ENCODE data around the gene SMAD3. TPM values are rescaled to one million over a fixed set of nuclear protein-coding genes. Genes with fewer than 3 reads are reported as not detected.
A peak's percentile ranks its signal among the peaks of the same experiment; 100 is the strongest.

SMAD3 gene
- total RNA-seq, 1 donor from 2014 or later: 12.5 TPM

GRCh38 chr15:67181221-67181639 lies 115.8 kb downstream of the SMAD3 start:
- H3K27ac ChIP-seq: no peak overlapping the region
- H3K79me2 ChIP-seq (ENCODE audit: low read depth): no peaks in the 10 kb centered on the region
- no peaks in the 10 kb centered on the region for H3K36me3 ChIP-seq
- Mint-ChIP-seq H3K36me3 (peaks cover 47% of the 10 kb centered on the region), H3K27ac (no peak overlapping the region), H3K4me1 (peaks cover 15% of the 10 kb centered on the region), H3K4me3 (no peak overlapping the region), H3K27me3 (ENCODE audit: insufficient read depth, low read depth) (peaks cover 2% of the 10 kb centered on the region), H3K9me3 (no peaks in the 10 kb centered on the region)
- H2AFZ ChIP-seq (replicated peaks): no peak overlapping the region
- H3K4me1 ChIP-seq: peaks cover 7% of the 10 kb centered on the region
- no peaks in the 10 kb centered on the region for H3F3A ChIP-seq (ENCODE audit: low read depth)
- H3K9me3 ChIP-seq (ENCODE audit: low read depth): no peaks in the 10 kb centered on the region
- no peak for TF ChIP-seq EZH2 (IDR thresholded peaks at IDR 0.05)
- no peak for TF ChIP-seq EZH2phosphoT487 (IDR thresholded peaks at IDR 0.05)
- no peak for TF ChIP-seq CTCF (IDR thresholded peaks at IDR 0.05)
- DNase-seq (ENCODE audit: low spot score): no peak
- no peak overlapping the region for H3K4me2 ChIP-seq
- H3K4me3 ChIP-seq: no peak overlapping the region
- no peak overlapping the region for H3K9ac ChIP-seq
- H4K20me1 ChIP-seq (ENCODE audit: low read depth): no peaks in the 10 kb centered on the region
- no peaks in the 10 kb centered on the region for H3K27me3 ChIP-seq

GRCh38 chr15:67183443-67184169 lies 118.2 kb downstream of the SMAD3 start:
- no peak for DNase-seq (ENCODE audit: low spot score)
- Mint-ChIP-seq H3K27ac (peak overlapping the region; percentile 78), H3K4me3 (no peak overlapping the region), H3K27me3 (ENCODE audit: insufficient read depth, low read depth) (peaks cover 2% of the 10 kb centered on the region), H3K36me3 (peaks cover 42% of the 10 kb centered on the region), H3K4me1 (peaks cover 6% of the 10 kb centered on the region), H3K9me3 (no peaks in the 10 kb centered on the region)
- Histone ChIP-seq H3K27ac (no peak overlapping the region), H3K27me3 (no peaks in the 10 kb centered on the region), H4K20me1 (ENCODE audit: low read depth) (no peaks in the 10 kb centered on the region), H3K36me3 (no peaks in the 10 kb centered on the region), H3K4me2 (no peak overlapping the region), H3F3A (ENCODE audit: low read depth) (no peaks in the 10 kb centered on the region), H3K79me2 (ENCODE audit: low read depth) (no peaks in the 10 kb centered on the region), H3K9ac (no peak overlapping the region), H3K9me3 (ENCODE audit: low read depth) (no peaks in the 10 kb centered on the region), H2AFZ (replicated peaks) (no peak overlapping the region), H3K4me1 (no peaks in the 10 kb centered on the region), H3K4me3 (no peak overlapping the region)
- TF ChIP-seq EZH2 (IDR thresholded peaks at IDR 0.05) (no peak), EZH2phosphoT487 (IDR thresholded peaks at IDR 0.05) (no peak), CTCF (IDR thresholded peaks at IDR 0.05) (no peak)

- no peak overlapping the region for H3K4me2 ChIP-seq
- TF ChIP-seq EZH2phosphoT487 (IDR thresholded peaks at IDR 0.05) (no peak), EZH2 (IDR thresholded peaks at IDR 0.05) (no peak), CTCF (IDR thresholded peaks at IDR 0.05) (no peak)
- H3K4me3 ChIP-seq: no peak overlapping the region
- no peak overlapping the region for H2AFZ ChIP-seq (replicated peaks)
- H3K36me3 ChIP-seq: no peaks in the 10 kb centered on the region
- H3K4me1 Mint-ChIP-seq: peaks cover 6% of the 10 kb centered on the region
- H3K9ac ChIP-seq: no peak overlapping the region
- peaks cover 37% of the 10 kb centered on the region for H3K36me3 Mint-ChIP-seq
- H3K9me3 Mint-ChIP-seq: no peaks in the 10 kb centered on the region
- no peak for DNase-seq (ENCODE audit: low spot score)
- H3K27me3 Mint-ChIP-seq (ENCODE audit: insufficient read depth, low read depth): peaks cover 2% of the 10 kb centered on the region
- H3K27ac ChIP-seq: no peak overlapping the region
- H3K4me3 Mint-ChIP-seq: no peak overlapping the region
- H3K27me3 ChIP-seq: no peaks in the 10 kb centered on the region
- H3F3A ChIP-seq (ENCODE audit: low read depth): no peaks in the 10 kb centered on the region
- H3K27ac Mint-ChIP-seq: no peak overlapping the region
- no peaks in the 10 kb centered on the region for H4K20me1 ChIP-seq (ENCODE audit: low read depth)
- H3K4me1 ChIP-seq: no peaks in the 10 kb centered on the region
- H3K79me2 ChIP-seq (ENCODE audit: low read depth): no peaks in the 10 kb centered on the region
- H3K9me3 ChIP-seq (ENCODE audit: low read depth): no peaks in the 10 kb centered on the region
Measured at GRCh38 chr15:67184208-67184925, 119.0 kb downstream of the SMAD3 start.
